Measurements from ENCODE around the gene USP9Y. TPM values are rescaled to one million over a fixed set of nuclear protein-coding genes. Genes with fewer than 3 reads are reported as not detected.

USP9Y gene
- total RNA-seq, 1 donor from 2014 or later = not detected

GRCh38 chrY:12756021-12756420 lies 55.0 kb downstream of the USP9Y start:
- no peak overlapping the region for H3K27ac Mint-ChIP-seq
- no peaks in the 10 kb centered on the region for H3K4me1 Mint-ChIP-seq (ENCODE audit: low read depth)
- no peaks in the 10 kb centered on the region for H3K27me3 Mint-ChIP-seq
- H3K36me3 Mint-ChIP-seq (ENCODE audit: insufficient read depth) = no peaks in the 10 kb centered on the region
- H3K9me3 Mint-ChIP-seq (ENCODE audit: low read depth) = no peaks in the 10 kb centered on the region
- no peak overlapping the region for H3K4me3 Mint-ChIP-seq (ENCODE audit: low read depth)
- no peak for DNase-seq (ENCODE audit: low spot score, unreplicated experiment)
- no peak for TF ChIP-seq CTCF (IDR thresholded peaks at IDR 0.05; ENCODE audit: unreplicated experiment)

- H3K4me3 Mint-ChIP-seq (ENCODE audit: low read depth) = no peak overlapping the region
- no peaks in the 10 kb centered on the region for H3K36me3 Mint-ChIP-seq (ENCODE audit: insufficient read depth)
- TF ChIP-seq CTCF (IDR thresholded peaks at IDR 0.05; ENCODE audit: unreplicated experiment) = no peak
- no peaks in the 10 kb centered on the region for H3K4me1 Mint-ChIP-seq (ENCODE audit: low read depth)
- H3K9me3 Mint-ChIP-seq (ENCODE audit: low read depth) = no peaks in the 10 kb centered on the region
- no peak for DNase-seq (ENCODE audit: low spot score, unreplicated experiment)
- H3K27me3 Mint-ChIP-seq = no peaks in the 10 kb centered on the region
- H3K27ac Mint-ChIP-seq = no peak overlapping the region
Measured at GRCh38 chrY:12765976-12766375, 64.9 kb downstream of the USP9Y start.

GRCh38 chrY:12784521-12784920 lies 83.5 kb downstream of the USP9Y start:
- no peaks in the 10 kb centered on the region for H3K36me3 Mint-ChIP-seq (ENCODE audit: insufficient read depth)
- H3K4me1 Mint-ChIP-seq (ENCODE audit: low read depth) = no peaks in the 10 kb centered on the region
- H3K9me3 Mint-ChIP-seq (ENCODE audit: low read depth) = no peaks in the 10 kb centered on the region
- DNase-seq (ENCODE audit: low spot score, unreplicated experiment) = no peak
- no peaks in the 10 kb centered on the region for H3K27me3 Mint-ChIP-seq
- H3K4me3 Mint-ChIP-seq (ENCODE audit: low read depth) = no peak overlapping the region
- TF ChIP-seq CTCF (IDR thresholded peaks at IDR 0.05; ENCODE audit: unreplicated experiment) = no peak
- no peak overlapping the region for H3K27ac Mint-ChIP-seq

GRCh38 chrY:12793999-12794398 lies 93.0 kb downstream of the USP9Y start:
- no peak overlapping the region for H3K4me3 Mint-ChIP-seq (ENCODE audit: low read depth)
- TF ChIP-seq CTCF (IDR thresholded peaks at IDR 0.05; ENCODE audit: unreplicated experiment) = no peak
- H3K9me3 Mint-ChIP-seq (ENCODE audit: low read depth) = no peaks in the 10 kb centered on the region
- no peaks in the 10 kb centered on the region for H3K4me1 Mint-ChIP-seq (ENCODE audit: low read depth)
- H3K27ac Mint-ChIP-seq = no peak overlapping the region
- DNase-seq (ENCODE audit: low spot score, unreplicated experiment) = no peak
- H3K36me3 Mint-ChIP-seq (ENCODE audit: insufficient read depth) = no peaks in the 10 kb centered on the region
- H3K27me3 Mint-ChIP-seq = no peaks in the 10 kb centered on the region

- no peak overlapping the region for H3K4me3 Mint-ChIP-seq (ENCODE audit: low read depth)
- H3K27ac Mint-ChIP-seq = no peak overlapping the region
- no peaks in the 10 kb centered on the region for H3K27me3 Mint-ChIP-seq
- no peaks in the 10 kb centered on the region for H3K4me1 Mint-ChIP-seq (ENCODE audit: low read depth)
- no peak for DNase-seq (ENCODE audit: low spot score, unreplicated experiment)
- no peak for TF ChIP-seq CTCF (IDR thresholded peaks at IDR 0.05; ENCODE audit: unreplicated experiment)
- H3K36me3 Mint-ChIP-seq (ENCODE audit: insufficient read depth) = no peaks in the 10 kb centered on the region
- H3K9me3 Mint-ChIP-seq (ENCODE audit: low read depth) = no peaks in the 10 kb centered on the region
Measured at GRCh38 chrY:12808046-12808445, 107.0 kb downstream of the USP9Y start.

All from progenitor cell of endocrine pancreas (in vitro differentiated cells).